Measurements from ENCODE around the gene SP140L.
"Not testable (repeated sequence)": the region's sequence is repeated elsewhere in the genome, so short reads cannot be mapped to it uniquely, and the experiment has no call there.

SP140L gene

DNA sequence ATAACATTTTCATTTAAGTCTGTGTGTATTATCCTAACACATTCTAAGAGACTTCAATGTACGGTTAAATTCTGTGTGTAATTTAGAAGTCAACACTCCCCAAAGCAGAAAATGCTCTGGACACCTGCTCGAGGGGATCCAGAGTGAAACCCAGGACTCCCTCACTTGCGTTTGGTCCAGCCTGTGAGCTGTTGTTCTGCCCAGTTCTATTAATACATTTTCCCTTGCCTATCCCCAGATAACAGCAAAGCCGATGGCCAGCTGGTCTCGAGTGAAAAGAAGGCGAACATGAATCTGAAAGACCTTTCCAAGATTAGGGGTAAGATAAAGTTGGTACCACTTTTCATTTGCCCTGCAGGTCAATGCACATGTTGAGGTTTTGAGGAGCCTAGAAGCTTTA, 58.0 kb downstream of the SP140L start:
- DNase-seq = no peak

DNA sequence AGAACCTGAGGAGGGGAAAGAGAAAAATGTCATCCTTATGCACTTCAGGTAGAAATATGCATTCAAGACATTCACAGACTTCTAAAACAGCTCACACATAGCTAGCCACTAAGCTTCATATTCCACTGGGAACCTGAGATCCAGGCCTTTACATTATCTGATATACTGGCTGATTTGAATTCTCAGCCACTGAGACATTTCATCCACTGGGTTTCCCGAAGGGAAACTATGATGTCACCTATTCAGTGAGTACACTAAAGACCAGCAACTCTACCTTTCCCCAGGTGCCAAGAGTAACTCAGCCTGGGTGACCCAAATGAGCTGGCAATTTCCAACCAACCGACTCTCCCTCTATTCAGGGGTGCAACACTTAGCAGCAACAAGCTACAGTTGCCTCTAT, 67.3 kb downstream of the SP140L start:
- no peak for DNase-seq

DNA sequence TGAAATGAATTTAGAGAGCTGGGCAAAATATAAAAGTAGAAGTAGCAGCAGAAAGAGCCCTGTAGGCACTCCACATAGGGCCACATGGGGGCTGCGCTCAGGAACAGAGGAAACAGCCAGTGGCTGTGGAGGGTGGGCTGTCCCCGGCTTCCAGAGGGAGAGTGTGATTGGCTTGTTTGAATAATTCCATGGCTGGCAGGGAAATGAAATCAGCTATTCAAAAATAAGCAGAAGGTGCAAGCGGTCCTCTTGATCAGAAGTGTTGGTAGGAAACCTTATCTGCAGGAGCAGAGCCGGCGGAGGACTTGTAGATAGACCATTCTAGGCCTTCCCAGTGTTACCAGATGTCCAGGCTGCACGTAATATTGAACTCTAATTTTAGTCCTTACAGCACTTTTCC, 71.7 kb downstream of the SP140L start:
- DNase-seq = not testable (repeated sequence)

DNA sequence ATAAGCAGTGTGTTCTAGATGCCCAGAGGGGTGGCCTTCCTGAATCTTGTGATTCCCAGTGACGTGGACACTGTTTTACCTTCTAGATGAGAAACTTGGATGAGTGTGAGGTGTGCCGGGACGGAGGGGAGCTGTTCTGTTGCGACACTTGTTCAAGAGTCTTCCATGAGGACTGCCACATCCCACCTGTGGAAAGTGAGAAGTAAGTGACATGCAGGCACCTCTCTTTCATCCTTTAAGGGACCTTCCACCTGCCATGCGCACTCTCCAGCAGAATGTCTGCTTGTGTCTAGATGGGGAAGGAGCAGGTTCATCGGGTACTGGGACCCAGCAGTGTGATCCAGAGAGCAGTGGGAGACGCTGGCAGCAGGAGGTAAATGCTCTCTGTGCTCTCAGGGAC, 73.0 kb downstream of the SP140L start:
- no peak for DNase-seq

DNA sequence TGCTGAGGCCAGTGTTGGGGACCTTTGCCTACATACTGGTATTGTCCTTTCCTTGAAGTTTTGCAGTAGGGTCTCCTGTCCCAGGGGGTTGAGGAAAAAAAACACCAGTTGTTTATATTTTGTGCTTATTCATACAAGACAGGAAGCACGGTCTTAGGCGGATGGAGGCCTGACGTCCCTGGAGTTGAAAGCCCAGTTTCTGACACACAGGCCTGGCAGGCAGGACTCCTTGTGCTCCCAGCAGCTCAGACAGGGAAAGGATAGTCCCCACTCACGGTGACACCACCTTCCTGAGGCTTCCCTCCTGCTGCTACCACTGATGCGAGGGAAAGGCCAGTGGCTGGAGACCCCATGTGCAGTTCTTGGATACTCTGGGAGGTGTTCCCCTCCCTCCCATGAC, 73.5 kb downstream of the SP140L start:
- no peak for DNase-seq

DNA sequence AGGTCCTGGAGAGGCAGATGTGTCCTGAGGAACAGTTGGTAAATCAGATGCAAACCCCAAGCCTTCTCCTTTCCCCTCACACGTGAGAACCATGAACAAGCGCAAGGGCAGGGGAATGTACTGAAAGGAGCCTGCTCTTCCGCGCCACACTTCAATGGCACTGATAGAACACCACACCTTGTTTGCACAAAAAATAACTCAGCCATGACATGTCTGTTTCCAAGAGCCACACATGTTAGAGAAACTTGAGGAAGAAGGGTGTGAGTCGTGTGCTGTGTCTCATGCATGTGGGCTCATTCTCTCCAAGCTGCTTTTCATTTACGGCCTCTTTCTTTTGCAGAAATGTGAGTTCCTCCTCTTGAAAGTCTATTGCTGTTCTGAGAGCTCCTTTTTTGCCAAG, 74.0 kb downstream of the SP140L start:
- DNase-seq = not testable (repeated sequence)

DNA sequence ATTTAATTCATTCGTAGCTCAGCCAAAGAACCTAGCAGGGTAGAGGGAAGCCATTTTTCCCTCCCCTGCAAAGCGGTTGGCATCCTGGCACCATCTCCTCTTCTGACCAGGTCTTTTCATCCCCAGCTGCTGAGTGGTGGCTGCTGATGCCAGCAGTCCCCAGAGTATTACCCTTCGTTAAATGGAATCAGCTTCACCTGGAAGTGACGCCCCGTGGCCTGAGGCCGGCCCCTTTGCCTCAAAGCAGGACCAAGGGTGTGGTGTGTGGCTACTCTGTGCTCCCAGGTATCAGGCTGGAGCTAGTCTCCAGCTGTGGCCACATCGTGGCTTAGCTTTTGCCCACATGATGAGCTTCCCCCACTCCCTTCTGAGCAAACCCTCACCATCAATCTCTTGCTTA, 76.8 kb downstream of the SP140L start:
- no peak for DNase-seq

DNA sequence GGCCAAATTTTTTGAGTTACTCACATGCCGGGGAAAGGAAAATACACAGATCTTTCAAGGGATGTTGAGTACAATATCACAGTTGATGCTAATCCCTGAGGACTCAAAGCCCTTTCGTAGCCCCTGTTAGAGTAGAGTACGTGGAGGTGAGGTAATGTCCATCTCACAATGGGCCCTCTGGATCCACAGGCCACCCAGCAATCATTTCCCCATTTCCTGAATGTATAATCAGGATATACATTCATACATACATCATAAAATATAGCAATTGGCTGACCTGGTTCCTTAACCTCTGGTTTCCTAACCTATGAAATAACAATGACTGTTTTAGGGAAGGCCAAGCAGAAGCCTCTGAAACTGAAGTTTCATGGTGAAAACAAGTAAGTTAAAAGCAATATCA, 78.8 kb downstream of the SP140L start:
- no peak for DNase-seq

DNA sequence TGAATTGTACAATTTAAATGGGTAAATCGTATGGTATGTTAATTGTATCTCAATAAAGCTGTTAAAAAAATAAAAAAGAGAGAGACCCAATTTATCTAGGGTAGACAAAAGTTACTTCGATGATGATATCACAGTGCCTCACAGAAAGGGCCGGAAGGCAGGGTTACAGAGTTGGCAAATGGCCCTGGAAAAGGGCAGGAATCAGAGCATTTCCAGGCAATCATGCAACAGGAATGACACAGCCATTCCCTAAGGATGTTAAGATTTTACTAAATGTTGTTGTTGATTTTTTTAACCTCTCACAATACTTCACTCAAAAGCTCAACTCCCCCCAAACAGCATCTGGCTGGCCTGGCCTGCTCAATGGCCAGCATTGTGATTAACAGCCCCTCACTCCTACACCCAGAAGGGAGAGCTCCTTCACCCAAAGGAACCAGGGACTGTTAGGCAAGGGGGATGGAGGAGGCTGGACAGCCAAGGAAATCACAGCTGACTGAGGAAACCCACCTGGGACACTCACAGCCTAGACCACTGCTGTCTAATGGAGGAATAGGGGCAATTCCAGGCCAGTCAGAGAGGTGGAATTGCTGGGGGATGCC, 81.3 kb downstream of the SP140L start:
- DNase-seq = no peak

DNA sequence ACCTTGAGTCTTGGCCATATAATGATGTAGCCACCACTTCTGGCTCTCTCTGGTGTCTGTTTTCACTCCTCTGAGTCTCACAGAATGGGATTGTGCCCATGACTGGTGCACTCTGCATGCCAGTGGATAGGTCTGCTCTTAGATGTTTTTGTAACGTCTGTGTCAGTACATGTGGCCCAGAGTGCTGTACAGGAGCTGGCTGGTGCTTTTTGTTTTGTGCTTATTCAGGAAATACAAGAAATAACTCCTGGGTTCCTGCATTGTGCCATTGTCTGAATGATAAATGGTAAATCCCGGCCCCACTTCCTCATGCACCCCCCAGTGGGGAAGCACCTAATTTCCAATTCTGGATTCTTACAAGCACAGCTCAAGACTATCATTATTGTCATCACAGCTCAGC, 82.3 kb downstream of the SP140L start:
- DNase-seq = not testable (repeated sequence)

DNA sequence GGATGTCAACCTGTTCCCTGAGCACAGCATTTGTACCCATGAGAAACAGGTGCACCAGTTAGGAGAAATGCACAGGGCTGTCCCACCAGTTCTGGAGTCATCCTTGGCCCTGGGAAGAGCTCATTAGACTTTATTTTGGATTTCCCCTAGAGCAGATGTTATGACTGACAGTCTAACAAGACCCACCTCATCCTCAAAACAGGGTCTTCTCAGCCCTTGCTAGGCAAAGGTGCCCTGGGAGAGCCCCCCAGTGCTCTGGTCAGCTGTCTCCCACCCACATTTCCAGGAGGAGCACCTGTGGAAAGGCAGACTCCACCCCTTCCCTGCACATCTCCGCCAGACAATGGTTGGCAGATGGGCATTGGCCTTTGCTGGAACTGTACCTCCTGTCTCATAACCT, 83.3 kb downstream of the SP140L start:
- DNase-seq = no peak

DNA sequence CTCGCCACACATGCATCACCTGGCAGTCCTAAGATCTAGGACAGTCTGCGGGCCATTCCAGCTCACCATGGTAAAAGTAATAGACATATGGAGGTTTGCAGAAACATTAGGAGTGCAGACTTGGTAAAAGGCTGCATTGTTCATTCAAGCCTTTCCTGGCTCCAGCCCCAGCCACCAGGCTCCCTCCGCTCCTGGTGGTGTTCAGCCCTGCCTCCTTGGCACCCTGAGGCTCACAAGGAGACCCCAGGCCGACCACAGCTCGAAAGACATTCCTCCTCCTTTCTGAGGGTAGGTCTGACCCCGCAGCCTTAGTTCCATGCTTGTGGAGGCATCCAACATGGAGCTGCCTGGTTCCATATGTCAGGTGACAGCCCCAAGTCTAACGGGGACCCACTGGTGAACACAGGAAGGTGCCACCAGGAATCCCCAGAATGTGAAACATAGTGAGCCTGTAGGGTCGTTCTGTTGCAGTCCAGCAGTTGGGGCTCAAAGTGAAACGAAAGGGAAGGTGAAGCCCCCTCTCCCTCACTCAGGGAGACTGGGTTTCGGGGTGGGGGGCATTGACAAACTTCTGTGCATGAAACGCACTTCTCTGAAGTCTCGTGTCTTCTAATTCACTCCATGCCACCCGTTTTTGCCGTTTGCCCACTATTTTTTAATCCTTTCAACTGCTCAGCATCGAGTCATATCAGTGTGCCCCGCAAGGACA, 84.0 kb downstream of the SP140L start:
- no peak for DNase-seq

DNA sequence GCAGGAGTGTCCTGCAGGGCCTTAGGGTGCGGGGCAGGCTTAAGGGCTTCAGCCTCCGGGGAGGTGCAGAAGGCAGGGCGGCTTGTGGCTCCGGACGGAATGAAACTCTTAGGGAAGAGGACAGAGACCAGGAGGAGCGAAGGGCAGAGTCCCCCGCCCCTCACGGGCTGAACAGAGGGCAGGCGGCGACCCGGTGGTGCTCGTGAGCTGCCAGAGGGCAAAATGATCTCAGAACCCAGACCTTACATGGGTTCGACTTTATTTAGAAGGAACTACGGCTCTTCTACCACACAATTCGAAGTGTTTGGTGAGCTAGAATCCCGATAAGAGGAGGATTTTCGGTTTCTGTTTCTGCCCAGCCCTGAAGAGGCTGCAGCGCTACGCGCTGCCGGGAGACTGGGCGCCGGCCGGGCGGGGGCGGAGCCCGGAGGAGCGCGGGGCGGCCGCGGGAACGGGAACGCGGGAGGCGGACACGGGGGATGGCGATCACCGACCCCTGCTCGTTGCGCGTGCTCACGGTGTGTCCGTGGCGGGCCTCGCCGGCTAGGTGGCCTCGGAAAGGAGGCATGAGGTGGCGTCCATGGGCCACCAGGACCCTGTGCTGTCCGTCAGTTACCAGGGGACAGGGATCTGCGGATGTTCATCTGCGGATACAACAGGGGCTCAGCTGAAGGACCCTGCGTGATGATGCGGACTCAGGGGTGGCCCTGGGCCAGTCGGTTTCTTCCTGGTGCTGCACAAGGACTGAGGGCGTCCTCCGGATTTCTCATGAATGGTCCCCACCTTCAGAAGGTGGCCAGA, 84.8 kb downstream of the SP140L start:
- peak; percentile 44 for DNase-seq

DNA sequence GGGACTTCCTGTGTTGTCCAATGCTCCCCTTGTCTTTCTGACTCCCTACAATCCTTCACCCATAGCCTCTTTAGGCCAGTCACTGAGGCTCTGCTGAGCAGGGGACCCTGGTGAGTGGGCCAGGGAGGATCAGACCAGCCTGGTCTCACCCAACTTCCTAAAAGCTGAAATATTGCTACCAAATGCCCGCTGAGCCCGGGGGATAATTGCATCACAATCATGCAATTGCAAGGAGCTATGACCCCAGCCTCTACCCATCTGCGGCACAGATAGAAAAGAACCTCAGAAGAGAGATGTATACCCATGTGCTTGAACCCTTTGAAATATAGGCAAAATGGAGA, 85.3 kb downstream of the SP140L start:
- no peak for DNase-seq

DNA sequence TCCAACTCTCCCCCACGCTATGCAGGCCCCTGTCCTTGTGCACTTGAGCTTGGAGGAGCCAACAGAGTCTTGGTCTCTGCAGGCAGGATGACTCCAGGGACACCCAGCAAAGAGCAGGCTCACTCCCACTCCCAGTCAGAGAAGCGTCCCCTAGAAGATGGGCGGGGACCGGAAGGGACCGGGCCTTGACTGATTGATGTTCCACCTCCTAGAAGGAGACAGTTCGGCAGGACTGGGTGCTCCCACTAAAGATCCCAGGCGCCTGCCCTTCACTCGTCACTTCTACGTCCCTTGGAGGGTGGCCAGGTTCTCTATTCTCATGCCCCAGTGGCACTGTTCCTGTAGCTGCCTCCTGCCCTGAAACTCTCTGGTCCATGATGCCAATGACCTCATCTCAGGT, 85.9 kb downstream of the SP140L start:
- DNase-seq = no peak

DNA sequence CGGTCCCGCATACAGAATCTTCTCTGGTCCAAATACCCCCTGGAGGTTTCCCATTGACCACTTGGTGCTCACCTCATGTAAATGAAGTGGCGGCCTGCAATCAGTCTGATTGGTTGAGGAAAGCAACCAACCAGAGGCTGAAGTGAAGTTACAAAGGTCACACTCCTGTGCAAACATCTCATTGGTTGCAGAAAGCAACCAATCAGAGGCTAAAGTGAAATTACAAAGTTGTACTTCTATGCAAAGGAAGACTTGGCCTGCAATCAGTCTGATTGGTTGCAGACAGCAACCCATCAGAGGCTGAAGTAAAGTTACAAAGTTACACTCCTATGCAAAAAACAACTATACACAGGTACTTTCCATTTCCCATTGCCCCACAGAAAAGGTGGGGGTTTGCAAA, 86.5 kb downstream of the SP140L start:
- DNase-seq = no peak

DNA sequence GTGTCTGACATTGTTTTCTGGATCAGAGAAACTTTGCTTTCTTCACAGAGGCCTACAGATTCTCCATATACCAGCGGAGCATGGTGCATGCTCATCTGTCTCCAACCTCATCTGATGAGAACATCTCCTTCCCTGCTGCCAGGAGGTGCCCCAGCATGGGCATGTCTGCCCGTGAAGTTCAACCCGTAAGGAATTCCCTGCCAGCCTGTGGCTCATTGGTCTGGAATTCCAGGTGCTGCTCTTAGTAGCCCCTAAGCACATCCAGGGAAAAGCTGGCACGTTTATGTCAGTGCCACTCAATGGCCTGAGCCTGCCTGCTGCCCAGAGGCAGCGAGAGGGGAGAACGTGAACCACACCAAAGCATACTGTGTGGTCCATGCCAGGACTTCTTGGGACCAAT, 87.3 kb downstream of the SP140L start:
- no peak for DNase-seq

DNA sequence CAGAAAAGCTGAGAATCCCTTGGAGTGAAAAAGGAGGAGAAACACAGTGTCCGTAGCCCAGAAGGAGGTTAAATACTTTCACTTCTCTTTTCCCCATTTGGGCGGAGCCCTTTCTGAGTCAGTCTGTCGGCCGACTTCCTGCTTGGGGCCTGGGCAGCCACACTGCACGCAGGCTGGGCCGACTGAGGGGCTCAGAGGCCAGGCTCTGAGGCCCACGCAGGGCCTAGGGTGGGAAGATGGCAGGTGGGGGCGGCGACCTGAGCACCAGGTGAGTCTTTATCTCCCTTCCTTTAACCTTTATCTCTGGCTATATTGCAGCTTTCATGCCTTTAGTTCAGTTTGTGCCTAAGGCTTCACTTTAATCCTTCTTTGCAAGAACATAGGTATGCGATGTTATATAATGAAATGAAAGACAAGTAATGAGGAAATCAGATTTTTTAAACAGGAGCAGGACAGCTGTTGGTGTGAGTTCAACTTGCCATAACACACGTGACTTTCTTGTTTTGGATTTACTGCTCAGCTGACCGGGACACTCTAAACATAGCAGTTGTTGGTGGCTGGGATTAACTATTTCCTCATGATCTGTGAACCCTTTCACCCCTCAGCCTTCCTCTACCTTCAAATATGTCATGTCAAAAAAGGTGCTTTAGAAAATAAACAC, 89.2 kb downstream of the SP140L start, which contains the start of gene SP100:
TSS of gene SP100 (plus strand) at position 141 of the 661 bp plus-strand sequence. CDS start at position 237, 96 bp downstream.
- DNase-seq = peak; percentile 67

DNA sequence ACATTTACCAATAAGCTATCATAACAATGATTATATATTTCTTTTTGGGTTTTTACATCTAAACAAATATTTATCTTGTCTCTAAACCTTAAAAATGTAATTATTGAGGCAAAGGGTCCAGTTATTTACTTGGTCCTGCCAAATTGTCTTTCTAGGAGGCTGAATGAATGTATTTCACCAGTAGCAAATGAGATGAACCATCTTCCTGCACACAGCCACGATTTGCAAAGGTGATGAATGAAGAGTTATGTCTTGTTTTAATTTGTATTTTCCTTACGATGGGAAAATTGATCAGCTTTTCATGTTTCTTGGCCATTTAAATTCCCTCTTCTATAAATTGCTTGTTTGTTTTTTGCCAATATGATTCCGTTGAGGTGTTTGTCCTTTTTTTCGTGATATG, 90.4 kb downstream of the SP140L start:
- DNase-seq = no peak

DNA sequence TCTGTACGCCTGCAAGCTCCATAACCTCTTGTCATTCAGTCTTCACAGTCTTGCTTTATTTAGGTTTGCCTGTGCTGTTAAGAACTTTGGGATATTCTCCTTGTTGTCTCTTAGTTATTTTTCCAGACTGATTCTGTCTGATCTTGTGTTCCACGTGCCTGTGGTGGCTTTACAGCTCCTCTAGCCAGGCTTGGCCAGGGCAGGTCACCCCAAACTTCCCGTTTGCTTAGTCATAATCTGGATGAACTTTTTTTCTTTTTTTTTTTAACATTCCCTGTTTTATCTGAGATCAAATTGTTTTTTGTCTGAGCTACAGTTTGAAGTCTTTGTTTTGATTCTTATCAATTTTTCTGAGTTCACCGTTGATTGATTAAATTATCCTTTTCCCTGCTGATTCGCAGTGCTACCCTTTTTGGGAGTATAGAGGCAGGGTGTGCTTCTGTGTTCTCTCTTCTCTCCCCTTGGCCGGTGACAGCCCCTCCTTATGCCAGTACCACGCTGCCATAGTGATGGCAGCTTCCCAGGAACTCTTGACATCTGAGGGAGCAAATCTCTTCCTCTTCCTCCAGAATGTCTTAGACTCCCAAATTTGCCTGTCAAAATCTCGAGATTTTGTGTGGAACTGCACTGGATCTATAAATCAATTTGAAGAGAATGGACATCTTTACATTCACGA, 91.5 kb downstream of the SP140L start:
- no peak for DNase-seq

DNA sequence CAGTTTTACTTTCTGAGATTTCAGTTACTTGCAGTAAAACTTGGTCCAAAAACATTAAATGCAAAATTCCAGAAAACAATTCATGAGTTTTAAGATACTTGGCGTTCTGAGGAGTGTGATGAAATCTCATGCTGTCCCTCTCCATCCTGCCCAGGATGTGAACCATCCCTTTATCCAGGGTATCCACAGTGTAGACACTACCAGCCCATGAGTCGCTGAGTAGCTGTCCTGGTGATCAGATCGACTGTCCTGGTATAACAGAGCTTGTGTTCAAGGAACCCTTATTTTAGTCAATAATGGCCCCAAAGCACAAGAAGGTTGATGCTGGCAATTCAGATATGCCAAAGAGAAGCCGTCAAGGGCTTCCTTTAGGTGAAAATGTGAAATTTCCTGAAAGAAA, 92.2 kb downstream of the SP140L start:
- DNase-seq = no peak

DNA sequence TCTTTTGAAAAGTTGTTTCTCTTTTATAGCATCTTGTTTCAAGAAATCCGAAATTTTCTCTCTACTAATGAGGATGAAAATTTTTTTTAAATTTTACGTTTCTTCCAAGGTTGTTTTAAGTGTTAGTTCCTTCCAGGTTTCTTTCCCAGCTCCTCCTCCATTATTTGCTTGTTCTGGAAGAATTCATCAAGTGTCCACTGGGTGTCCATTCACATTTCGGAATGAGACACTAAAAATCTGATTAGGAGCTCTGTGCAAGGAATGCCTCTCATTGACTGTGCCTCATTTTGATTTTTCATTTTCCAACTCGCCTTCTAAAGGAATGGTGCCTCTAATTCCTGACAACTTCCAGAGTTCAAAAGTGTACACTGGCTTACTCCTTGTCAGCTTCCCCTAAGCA, 95.2 kb downstream of the SP140L start:
- no peak for DNase-seq

DNA sequence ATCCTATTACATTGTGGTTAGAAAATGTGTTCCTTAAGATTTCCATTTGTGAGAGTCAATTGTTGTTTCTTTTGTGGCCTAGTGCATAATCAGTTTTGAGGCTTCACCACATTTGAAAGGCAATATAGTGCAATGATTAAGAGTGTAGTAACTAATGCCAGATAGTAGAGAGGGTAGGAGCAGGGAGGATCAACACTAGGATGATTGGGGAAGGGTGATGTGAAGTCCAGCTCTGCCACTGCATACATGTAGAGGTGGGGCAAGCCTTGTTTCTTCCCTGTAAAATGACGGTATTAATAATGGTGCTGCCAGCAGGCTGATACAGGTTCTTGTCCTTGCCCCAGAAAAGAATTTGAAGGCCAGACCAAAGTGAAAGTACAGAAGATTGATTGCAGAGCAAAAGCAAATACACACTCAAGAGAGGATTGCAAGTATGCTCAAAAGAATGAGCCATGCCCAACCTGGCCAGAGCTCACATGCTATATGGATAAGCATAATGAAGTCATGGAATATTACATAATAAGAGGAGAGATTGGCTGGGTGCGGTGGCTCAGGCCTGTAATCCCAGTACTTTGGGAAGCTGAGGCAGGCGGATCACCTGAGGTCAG, 97.0 kb downstream of the SP140L start:
- no peak for DNase-seq
